ENCODE results near the gene FCRL6. TPM values are rescaled to one million over a fixed set of nuclear protein-coding genes. Genes with fewer than 3 reads are reported as not detected.
A peak's percentile ranks its signal among the peaks of the same experiment; 100 is the strongest.

Gene FCRL6
- total RNA-seq, 2 donors from 2014 or later: not detected

GRCh38 chr1:159786465-159786864 is 15.7 kb upstream of the FCRL6 start:
- Mint-ChIP-seq H3K9me3 (no peaks in the 10 kb centered on the region), H3K27ac (no peak overlapping the region), H3K27me3 (peaks cover 6% of the 10 kb centered on the region), H3K4me3 (no peak overlapping the region), H3K36me3 (ENCODE audit: low read depth) (no peaks in the 10 kb centered on the region), H3K4me1 (peaks cover 2% of the 10 kb centered on the region)
- no peak for ATAC-seq (replicated peaks)

- H3K9me3 Mint-ChIP-seq: no peaks in the 10 kb centered on the region
- no peak overlapping the region for H3K27ac Mint-ChIP-seq
- peaks cover 6% of the 10 kb centered on the region for H3K27me3 Mint-ChIP-seq
- no peak for ATAC-seq (replicated peaks)
- no peak overlapping the region for H3K4me3 Mint-ChIP-seq
- H3K36me3 Mint-ChIP-seq (ENCODE audit: low read depth): no peaks in the 10 kb centered on the region
- H3K4me1 Mint-ChIP-seq: no peaks in the 10 kb centered on the region
Observed at GRCh38 chr1:159786966-159787365, 15.2 kb upstream of the FCRL6 start.

- Mint-ChIP-seq H3K9me3 (no peaks in the 10 kb centered on the region), H3K27ac (no peak overlapping the region), H3K4me3 (no peak overlapping the region), H3K27me3 (peaks cover 15% of the 10 kb centered on the region), H3K4me1 (no peaks in the 10 kb centered on the region), H3K36me3 (ENCODE audit: low read depth) (no peaks in the 10 kb centered on the region)
- peak; percentile 32 for ATAC-seq (replicated peaks)
Observed at GRCh38 chr1:159790237-159790917, 11.8 kb upstream of the FCRL6 start.

GRCh38 chr1:159791031-159791430 is 11.1 kb upstream of the FCRL6 start:
- peaks cover 15% of the 10 kb centered on the region for H3K27me3 Mint-ChIP-seq
- no peak overlapping the region for H3K4me3 Mint-ChIP-seq
- no peaks in the 10 kb centered on the region for H3K9me3 Mint-ChIP-seq
- H3K36me3 Mint-ChIP-seq (ENCODE audit: low read depth): no peaks in the 10 kb centered on the region
- no peaks in the 10 kb centered on the region for H3K4me1 Mint-ChIP-seq
- ATAC-seq (replicated peaks): no peak
- no peak overlapping the region for H3K27ac Mint-ChIP-seq

GRCh38 chr1:159791461-159791860 is 10.7 kb upstream of the FCRL6 start:
- no peak overlapping the region for H3K27ac Mint-ChIP-seq
- ATAC-seq (replicated peaks): no peak
- H3K4me1 Mint-ChIP-seq: no peaks in the 10 kb centered on the region
- H3K4me3 Mint-ChIP-seq: no peak overlapping the region
- H3K36me3 Mint-ChIP-seq (ENCODE audit: low read depth): no peaks in the 10 kb centered on the region
- H3K27me3 Mint-ChIP-seq: peaks cover 15% of the 10 kb centered on the region
- H3K9me3 Mint-ChIP-seq: no peaks in the 10 kb centered on the region

GRCh38 chr1:159795534-159795933 is 6.6 kb upstream of the FCRL6 start:
- H3K27ac Mint-ChIP-seq: no peak overlapping the region
- H3K4me1 Mint-ChIP-seq: peaks cover 7% of the 10 kb centered on the region
- peaks cover 15% of the 10 kb centered on the region for H3K27me3 Mint-ChIP-seq
- no peak for ATAC-seq (replicated peaks)
- H3K9me3 Mint-ChIP-seq: no peaks in the 10 kb centered on the region
- no peaks in the 10 kb centered on the region for H3K36me3 Mint-ChIP-seq (ENCODE audit: low read depth)
- no peak overlapping the region for H3K4me3 Mint-ChIP-seq

- Mint-ChIP-seq H3K4me1 (peaks cover 9% of the 10 kb centered on the region), H3K36me3 (ENCODE audit: low read depth) (no peaks in the 10 kb centered on the region), H3K4me3 (no peak overlapping the region), H3K27ac (no peak overlapping the region), H3K9me3 (no peaks in the 10 kb centered on the region), H3K27me3 (peaks cover 2% of the 10 kb centered on the region)
- peak; percentile 64 for ATAC-seq (replicated peaks)
Observed at GRCh38 chr1:159798893-159799292, 3.3 kb upstream of the FCRL6 start.

- peaks cover 9% of the 10 kb centered on the region for H3K4me1 Mint-ChIP-seq
- no peak overlapping the region for H3K4me3 Mint-ChIP-seq
- no peak for ATAC-seq (replicated peaks)
- peak overlapping the region; percentile 10 for H3K27ac Mint-ChIP-seq
- H3K27me3 Mint-ChIP-seq: peaks cover 4% of the 10 kb centered on the region
- H3K36me3 Mint-ChIP-seq (ENCODE audit: low read depth): no peaks in the 10 kb centered on the region
- no peaks in the 10 kb centered on the region for H3K9me3 Mint-ChIP-seq
Observed at GRCh38 chr1:159799446-159799985, 2.6 kb upstream of the FCRL6 start.

- Mint-ChIP-seq H3K36me3 (ENCODE audit: low read depth) (no peaks in the 10 kb centered on the region), H3K4me3 (no peak overlapping the region), H3K27me3 (peaks cover 4% of the 10 kb centered on the region), H3K9me3 (no peaks in the 10 kb centered on the region), H3K4me1 (peaks cover 9% of the 10 kb centered on the region), H3K27ac (peak overlapping the region; percentile 10)
- peak; percentile 34 for ATAC-seq (replicated peaks)
Observed at GRCh38 chr1:159800177-159800930, 1.8 kb upstream of the FCRL6 start.

GRCh38 chr1:159803956-159804689 is 2.0 kb downstream of the FCRL6 start:
- no peak overlapping the region for H3K27ac Mint-ChIP-seq
- no peaks in the 10 kb centered on the region for H3K36me3 Mint-ChIP-seq (ENCODE audit: low read depth)
- H3K4me3 Mint-ChIP-seq: no peak overlapping the region
- peaks cover 9% of the 10 kb centered on the region for H3K27me3 Mint-ChIP-seq
- H3K9me3 Mint-ChIP-seq: no peaks in the 10 kb centered on the region
- no peak for ATAC-seq (replicated peaks)
- peaks cover 9% of the 10 kb centered on the region for H3K4me1 Mint-ChIP-seq

- Mint-ChIP-seq H3K36me3 (ENCODE audit: low read depth) (no peaks in the 10 kb centered on the region), H3K9me3 (no peaks in the 10 kb centered on the region), H3K4me1 (peaks cover 8% of the 10 kb centered on the region), H3K4me3 (no peak overlapping the region), H3K27ac (no peak overlapping the region), H3K27me3 (peaks cover 9% of the 10 kb centered on the region)
- no peak for ATAC-seq (replicated peaks)
Observed at GRCh38 chr1:159804924-159805323, 2.8 kb downstream of the FCRL6 start.

GRCh38 chr1:159815926-159816325 is 13.8 kb downstream of the FCRL6 start:
- H3K4me1 Mint-ChIP-seq: no peaks in the 10 kb centered on the region
- no peaks in the 10 kb centered on the region for H3K9me3 Mint-ChIP-seq
- no peak for ATAC-seq (replicated peaks)
- no peaks in the 10 kb centered on the region for H3K36me3 Mint-ChIP-seq (ENCODE audit: low read depth)
- peaks cover 3% of the 10 kb centered on the region for H3K27me3 Mint-ChIP-seq
- no peak overlapping the region for H3K27ac Mint-ChIP-seq
- H3K4me3 Mint-ChIP-seq: no peak overlapping the region

- Mint-ChIP-seq H3K4me3 (no peak overlapping the region), H3K27ac (no peak overlapping the region), H3K27me3 (peaks cover 3% of the 10 kb centered on the region), H3K4me1 (no peaks in the 10 kb centered on the region), H3K9me3 (no peaks in the 10 kb centered on the region), H3K36me3 (ENCODE audit: low read depth) (no peaks in the 10 kb centered on the region)
- ATAC-seq (replicated peaks): no peak
Observed at GRCh38 chr1:159817276-159818041, 15.3 kb downstream of the FCRL6 start.
